GM12892 (cell line): ENCODE data around the gene NFE2.

Experiments used
- POLR2A ChIP-seq: IDR thresholded peaks from 2 replicates; pipeline ENCODE4 v1.6.1; 2011; ENCODE audit warnings: low read depth, low read length, control low read depth
- POLR2AphosphoS5 ChIP-seq: IDR thresholded peaks from 2 replicates; pipeline ENCODE4 v1.6.1; 2011; ENCODE audit warnings: low read depth, low read length, control low read depth
- TAF1 ChIP-seq: IDR thresholded peaks from 2 replicates; pipeline ENCODE4 v1.6.1; 2011; ENCODE audit warnings: low read depth, mild to moderate bottlenecking, control low read depth, low read length, borderline replicate concordance

DNA sequence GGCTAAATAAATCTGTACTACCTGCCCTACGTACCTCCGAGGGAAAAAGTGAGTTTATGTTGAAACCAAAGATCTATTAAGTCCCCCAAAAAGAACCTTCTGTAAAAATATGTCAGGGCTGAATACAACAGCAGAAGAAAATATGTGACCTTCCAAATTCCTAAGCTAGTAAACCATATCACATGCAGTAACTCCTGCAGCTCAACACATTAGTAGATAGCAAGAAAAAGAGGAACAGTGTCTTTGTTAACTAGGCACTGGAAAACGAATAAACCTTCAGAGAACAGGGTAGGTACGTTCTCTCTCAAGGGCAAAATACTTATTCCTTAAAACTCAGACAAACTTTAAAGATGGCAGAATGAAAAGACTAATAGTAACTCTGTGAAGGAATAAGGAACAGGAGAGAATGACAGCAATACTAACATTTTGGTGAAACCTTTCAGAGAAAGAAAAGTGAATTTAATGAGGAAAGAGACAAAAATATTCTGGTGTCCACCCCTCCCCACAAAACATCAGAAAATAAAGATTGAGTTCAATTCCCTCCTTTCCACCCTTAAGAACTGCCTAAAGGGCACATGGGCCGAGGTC lies 38.9 kb downstream of the NFE2 start:
- TF ChIP-seq POLR2AphosphoS5 = no peak
- no peak for TF ChIP-seq POLR2A
- no peak for TF ChIP-seq TAF1
